H9 (cell line): ENCODE results near the gene CD9. TPM values are rescaled to one million over a fixed set of nuclear protein-coding genes. Genes with fewer than 3 reads are reported as not detected.

Source experiments
- DNase-seq: peaks from one replicate; pipeline ENCODE4 v3.0.0-alpha.2; 2017
- H2AFZ ChIP-seq: one replicate; pipeline ENCODE4 v1.6.1; 2013; ENCODE audit warnings: mild to moderate bottlenecking, low read length, control low read depth, moderate library complexity
- H2AK5ac ChIP-seq: 2 replicates; pipeline ENCODE4 v1.6.1; 2013; ENCODE audit warnings: low read length, control low read depth, mixed read lengths; ENCODE audit not compliant: insufficient read length
- H2BK120ac ChIP-seq: one replicate; pipeline ENCODE4 v1.6.1; 2013; ENCODE audit warnings: low read depth, mild to moderate bottlenecking, low read length, control low read depth, inconsistent platforms; ENCODE audit not compliant: poor library complexity, severe bottlenecking
- H2BK12ac ChIP-seq: 2 replicates; pipeline ENCODE4 v1.6.1; 2013; ENCODE audit warnings: low read length, control low read depth, mixed read lengths, low read depth; ENCODE audit not compliant: insufficient read length
- H2BK15ac ChIP-seq: 2 replicates; pipeline ENCODE4 v1.6.1; 2013; ENCODE audit warnings: low read depth, low read length, control low read depth
- H2BK20ac ChIP-seq: one replicate; pipeline ENCODE4 v1.6.1; 2013; ENCODE audit warnings: low read depth, mild to moderate bottlenecking, low read length, control low read depth, inconsistent platforms; ENCODE audit not compliant: poor library complexity, severe bottlenecking
- H2BK5ac ChIP-seq: 2 replicates; pipeline ENCODE4 v1.6.1; 2013; ENCODE audit warnings: low read length, control low read depth, mixed read lengths; ENCODE audit not compliant: insufficient read length
- H3K14ac ChIP-seq: 2 replicates; pipeline ENCODE4 v1.6.1; 2013; ENCODE audit warnings: low read length, control low read depth; ENCODE audit not compliant: insufficient read depth
- H3K18ac ChIP-seq: 2 replicates; pipeline ENCODE4 v1.6.1; 2013; ENCODE audit warnings: low read depth, mild to moderate bottlenecking, mixed read lengths, low read length, control low read depth; ENCODE audit not compliant: insufficient read length
- H3K23ac ChIP-seq: 2 replicates; pipeline ENCODE4 v1.6.1; 2013; ENCODE audit warnings: low read length, control low read depth, mixed read lengths, low read depth; ENCODE audit not compliant: insufficient read length
- H3K23me2 ChIP-seq: 2 replicates; pipeline ENCODE4 v1.6.1; 2013; ENCODE audit warnings: low read depth, mild to moderate bottlenecking, mixed read lengths, low read length, control low read depth; ENCODE audit not compliant: insufficient read length, poor library complexity, severe bottlenecking
- H3K27ac ChIP-seq: 2 replicates; pipeline ENCODE4 v1.5.1; 2013; ENCODE audit warnings: low read length, control low read depth, mixed read lengths, low read depth; ENCODE audit not compliant: insufficient read length
- H3K27me3 ChIP-seq: 2 replicates; pipeline ENCODE4 v1.6.1; 2013; ENCODE audit warnings: low read length, control low read depth, inconsistent platforms; ENCODE audit not compliant: insufficient read depth
- H3K4ac ChIP-seq: 2 replicates; pipeline ENCODE4 v1.6.1; 2013; ENCODE audit warnings: low read depth, mild to moderate bottlenecking, control low read depth, inconsistent platforms, low read length, moderate library complexity
- H3K4me1 ChIP-seq: 2 replicates; pipeline ENCODE4 v1.6.1; 2013; ENCODE audit warnings: low read length, control low read depth, inconsistent platforms; ENCODE audit not compliant: insufficient read depth
- H3K4me2 ChIP-seq: 2 replicates; pipeline ENCODE4 v1.6.1; 2013; ENCODE audit warnings: low read length, control low read depth, mixed read lengths; ENCODE audit not compliant: insufficient read length, insufficient read depth
- H3K56ac ChIP-seq: 2 replicates; pipeline ENCODE4 v1.6.1; 2013; ENCODE audit warnings: low read depth, mild to moderate bottlenecking, mixed read lengths, low read length, control low read depth; ENCODE audit not compliant: insufficient read length
- H3K79me1 ChIP-seq: 2 replicates; pipeline ENCODE4 v1.6.1; 2013; ENCODE audit warnings: low read depth, mild to moderate bottlenecking, moderate library complexity, low read length, control low read depth, inconsistent platforms; ENCODE audit not compliant: insufficient read depth, poor library complexity, severe bottlenecking
- H3K79me2 ChIP-seq: 2 replicates; pipeline ENCODE4 v1.6.1; 2013; ENCODE audit warnings: low read length, control low read depth, inconsistent platforms; ENCODE audit not compliant: insufficient read depth
- H3K9ac ChIP-seq: 2 replicates; pipeline ENCODE4 v1.6.1; 2013; ENCODE audit warnings: low read length, control low read depth, mixed read lengths; ENCODE audit not compliant: insufficient read length; ENCODE audit errors: extremely low read depth
- H3K9me3 ChIP-seq: one replicate; pipeline ENCODE4 v1.6.1; 2013; ENCODE audit warnings: low read depth, low read length, inconsistent platforms; ENCODE audit not compliant: control insufficient read depth
- H3T11ph ChIP-seq: one replicate; pipeline ENCODE4 v1.6.1; 2013; ENCODE audit warnings: mild to moderate bottlenecking, low read length, control low read depth, inconsistent platforms
- H4K20me1 ChIP-seq: one replicate; pipeline ENCODE4 v1.6.1; 2013; ENCODE audit not compliant: control insufficient read depth, insufficient read length, insufficient read depth
- H4K5ac ChIP-seq: 2 replicates; pipeline ENCODE4 v1.6.1; 2013; ENCODE audit warnings: low read depth, mild to moderate bottlenecking, mixed read lengths, low read length, control low read depth; ENCODE audit not compliant: insufficient read length
- H4K8ac ChIP-seq: replicated peaks from 2 replicates; pipeline ENCODE4 v1.6.1; 2013; ENCODE audit warnings: low read length, control low read depth, mixed read lengths, low read depth; ENCODE audit not compliant: insufficient read length
- H4K91ac ChIP-seq: 2 replicates; pipeline ENCODE4 v1.6.1; 2013; ENCODE audit warnings: low read depth, mild to moderate bottlenecking, moderate library complexity, mixed read lengths, low read length, control low read depth; ENCODE audit not compliant: insufficient read length
- H3K27ac Mint-ChIP-seq, 3 experiments: 2 replicates in 2 of 3; 3 replicates in 1 of 3; pipeline ENCODE4 v1.8.0; 2020 to 2021; ENCODE audit warnings: mixed read lengths in 3 of 3, mild to moderate bottlenecking in 1 of 3, moderate library complexity in 1 of 3
- H3K27me3 Mint-ChIP-seq: 2 replicates; pipeline ENCODE4 v1.8.0; 2021; ENCODE audit warnings: low read depth, mild to moderate bottlenecking, moderate library complexity, mixed read lengths
- H3K36me3 Mint-ChIP-seq, 3 experiments: 2 replicates in 2 of 3; 3 replicates in 1 of 3; pipeline ENCODE4 v1.8.0; 2020 to 2021; ENCODE audit warnings: low read depth in 3 of 3, mixed read lengths in 3 of 3; ENCODE audit not compliant: insufficient read depth in 1 of 3
- H3K4me1 Mint-ChIP-seq, 2 experiments: 2 replicates each; pipeline ENCODE4 v1.8.0; 2020; ENCODE audit warnings: mixed read lengths in 2 of 2
- H3K4me3 Mint-ChIP-seq, 2 experiments: 2 replicates in 1 of 2; 3 replicates in 1 of 2; pipeline ENCODE4 v1.8.0; 2020 to 2021; ENCODE audit warnings: mild to moderate bottlenecking in 2 of 2, mixed read lengths in 2 of 2, moderate library complexity in 1 of 2
- H3K9me3 Mint-ChIP-seq, 2 experiments: 2 replicates in 1 of 2; 3 replicates in 1 of 2; pipeline ENCODE4 v1.8.0; 2020; ENCODE audit warnings: mild to moderate bottlenecking in 2 of 2, mixed read lengths in 2 of 2, moderate library complexity in 1 of 2
- WGBS: extraction: QIAGEN DNeasy Blood & Tissue Kit; methylation state at CpG from one replicate; pipeline ENCODE4 v1.1.7; 2013; ENCODE audit warnings: missing lambda C conversion rate, low lambda C conversion rate, mixed read lengths; ENCODE audit not compliant: insufficient read length; ENCODE audit errors: extremely low coverage; 5-methylcytosine and 5-hydroxymethylcytosine counted together
- total RNA-seq: library from RNA; stranded (reverse); gene quantifications from 2 replicates; pipeline ENCODE4 v1.2.1, GENCODE V29; 2021
- TF ChIP-seq, protein P1 (sequence below): fragments of 200-600 bp; sonication (generic); conservative IDR thresholded peaks from 3 replicates; pipeline ENCODE4 v1.8.0; 2021; ENCODE audit warnings: antibody characterized with exemption, mild to moderate bottlenecking

Gene CD9
- total RNA-seq, 1 experiment from 2014 or later, result 132 TPM

DNA sequence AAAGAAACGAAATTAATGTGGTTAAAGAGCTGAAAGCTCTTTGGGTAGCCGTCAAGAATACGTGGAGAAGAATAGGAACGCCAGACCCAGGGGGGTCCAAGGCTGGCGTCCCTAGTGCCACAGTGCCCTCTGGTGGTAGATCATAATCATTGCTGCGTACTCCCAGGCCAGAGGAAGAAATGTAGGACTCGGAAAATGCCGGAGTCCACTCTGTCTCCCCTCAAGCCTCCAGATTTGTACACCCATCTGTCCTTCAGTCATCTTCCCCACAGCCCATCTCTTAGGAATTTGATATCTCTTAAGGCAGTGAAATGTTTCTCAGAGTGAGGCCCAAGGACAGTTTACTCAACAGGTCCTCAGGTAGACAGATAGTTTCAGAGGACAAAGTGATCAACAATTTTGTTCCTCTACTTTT lies 84.9 kb downstream of the CD9 start:
- Histone ChIP-seq H2BK20ac (no peak overlapping the region), H3K4ac (no peak overlapping the region), H3K23me2 (no peaks in the 10 kb centered on the region), H3K4me2 (no peak overlapping the region), H4K20me1 (no peaks in the 10 kb centered on the region), H3K79me1 (no peaks in the 10 kb centered on the region), H3K79me2 (no peaks in the 10 kb centered on the region), H3T11ph (no peak overlapping the region), H2BK12ac (no peak overlapping the region), H3K27me3 (no peaks in the 10 kb centered on the region), H2BK15ac (no peak overlapping the region), H2AK5ac (no peak overlapping the region), H2BK5ac (no peak overlapping the region), H4K5ac (no peak overlapping the region), H4K91ac (no peak overlapping the region), H4K8ac (no peak overlapping the region), H3K23ac (no peak overlapping the region), H2AFZ (no peak overlapping the region), H3K27ac (no peak overlapping the region), H3K14ac (no peak overlapping the region), H2BK120ac (no peak overlapping the region), H3K9ac (no peak overlapping the region), H3K18ac (no peak overlapping the region), H3K4me1 (peaks cover 4% of the 10 kb centered on the region; the same call in 1 of the 2 replicates), H3K9me3 (no peaks in the 10 kb centered on the region), H3K56ac (no peak overlapping the region)
- peak overlapping the region in 2 of 3 experiments; percentile 81 to 91; a peak in 3 of 7 replicates for H3K27ac Mint-ChIP-seq
- TF ChIP-seq, protein P1, sequence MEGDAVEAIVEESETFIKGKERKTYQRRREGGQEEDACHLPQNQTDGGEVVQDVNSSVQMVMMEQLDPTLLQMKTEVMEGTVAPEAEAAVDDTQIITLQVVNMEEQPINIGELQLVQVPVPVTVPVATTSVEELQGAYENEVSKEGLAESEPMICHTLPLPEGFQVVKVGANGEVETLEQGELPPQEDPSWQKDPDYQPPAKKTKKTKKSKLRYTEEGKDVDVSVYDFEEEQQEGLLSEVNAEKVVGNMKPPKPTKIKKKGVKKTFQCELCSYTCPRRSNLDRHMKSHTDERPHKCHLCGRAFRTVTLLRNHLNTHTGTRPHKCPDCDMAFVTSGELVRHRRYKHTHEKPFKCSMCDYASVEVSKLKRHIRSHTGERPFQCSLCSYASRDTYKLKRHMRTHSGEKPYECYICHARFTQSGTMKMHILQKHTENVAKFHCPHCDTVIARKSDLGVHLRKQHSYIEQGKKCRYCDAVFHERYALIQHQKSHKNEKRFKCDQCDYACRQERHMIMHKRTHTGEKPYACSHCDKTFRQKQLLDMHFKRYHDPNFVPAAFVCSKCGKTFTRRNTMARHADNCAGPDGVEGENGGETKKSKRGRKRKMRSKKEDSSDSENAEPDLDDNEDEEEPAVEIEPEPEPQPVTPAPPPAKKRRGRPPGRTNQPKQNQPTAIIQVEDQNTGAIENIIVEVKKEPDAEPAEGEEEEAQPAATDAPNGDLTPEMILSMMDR, result peak; percentile 97
- H3K36me3 Mint-ChIP-seq, result peaks cover 0 to 6% (median 3%) of the 10 kb centered on the region in 3 experiments; a peak in 2 of 7 replicates
- H3K4me1 Mint-ChIP-seq, result peaks cover 23 to 25% of the 10 kb centered on the region in 2 experiments
- H3K9me3 Mint-ChIP-seq, result peaks cover 6 to 8% of the 10 kb centered on the region in 2 experiments
- no CpG with 5 or more reads among the region's 8 CpGs for WGBS
- peak; percentile 82 for DNase-seq
- peaks cover 12% of the 10 kb centered on the region for H3K27me3 Mint-ChIP-seq
- no peak overlapping the region for H3K4me3 Mint-ChIP-seq
